ENCODE results near the gene SMG9. TPM values are rescaled to one million over a fixed set of nuclear protein-coding genes. Genes with fewer than 3 reads are reported as not detected.
"Not testable (repeated sequence)": the region's sequence is repeated elsewhere in the genome, so short reads cannot be mapped to it uniquely, and the experiment has no call there.

Gene SMG9
- total RNA-seq, 2 donors from 2014 or later = 85.3 to 96.4 TPM

GRCh38 chr19:43687660-43687997 lies 67.1 kb downstream of the SMG9 start:
- H3K36me3 Mint-ChIP-seq (ENCODE audit: insufficient read depth in 2 of 2) = peaks cover 3 to 5% of the 10 kb centered on the region in 2 donors
- ATAC-seq (replicated peaks in 1 of 2) = no peak
- H3K4me1 Mint-ChIP-seq (ENCODE audit: low read depth) = peaks cover 9% of the 10 kb centered on the region
- H3K27ac Mint-ChIP-seq = no peak overlapping the region
- H3K27me3 Mint-ChIP-seq (ENCODE audit: low read depth) = no peaks in the 10 kb centered on the region
- peaks cover 6% of the 10 kb centered on the region in 2 donors for H3K9me3 Mint-ChIP-seq
- DNase-seq = no peak
- H3K4me3 Mint-ChIP-seq = no peak overlapping the region

DNA sequence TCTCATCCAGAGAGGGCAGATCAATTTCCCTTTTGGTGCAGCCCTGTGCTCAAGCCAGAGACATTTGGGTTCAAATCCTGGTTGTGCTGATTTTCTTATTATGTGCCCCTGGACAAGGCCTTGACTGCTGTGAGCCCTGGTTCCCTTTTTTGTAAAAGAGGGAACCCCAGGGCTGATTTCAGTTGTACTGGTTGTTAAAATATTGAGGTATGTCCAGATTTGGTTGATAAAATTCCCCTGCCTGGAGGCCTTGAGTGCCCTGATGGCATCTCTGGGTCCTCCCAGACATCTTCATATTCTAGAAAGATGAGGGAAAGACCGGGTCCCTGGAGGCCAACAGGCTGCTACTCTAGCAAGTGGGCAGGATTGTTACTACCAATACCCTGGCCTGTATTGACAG lies 70.4 kb downstream of the SMG9 start:
- no peak for ATAC-seq (replicated peaks in 1 of 2)
- Mint-ChIP-seq H3K4me1 (ENCODE audit: low read depth) (peaks cover 9% of the 10 kb centered on the region), H3K27me3 (ENCODE audit: low read depth) (no peaks in the 10 kb centered on the region), H3K4me3 (no peak overlapping the region), H3K27ac (no peak overlapping the region), H3K9me3 (no peaks in the 10 kb centered on the region), H3K36me3 (ENCODE audit: insufficient read depth in 2 of 2) (no peaks in the 10 kb centered on the region)
- DNase-seq = no peak

GRCh38 chr19:43683905-43684304 lies 70.9 kb downstream of the SMG9 start:
- DNase-seq (no peak), ATAC-seq (replicated peaks in 1 of 2) (no peak)
- H3K4me3 Mint-ChIP-seq = no peak overlapping the region
- peaks cover 9% of the 10 kb centered on the region for H3K4me1 Mint-ChIP-seq (ENCODE audit: low read depth)
- H3K9me3 Mint-ChIP-seq = no peaks in the 10 kb centered on the region
- H3K27me3 Mint-ChIP-seq (ENCODE audit: low read depth) = no peaks in the 10 kb centered on the region
- H3K36me3 Mint-ChIP-seq (ENCODE audit: insufficient read depth in 2 of 2) = no peaks in the 10 kb centered on the region
- no peak overlapping the region for H3K27ac Mint-ChIP-seq

- no peak overlapping the region for H3K27ac Mint-ChIP-seq
- no peaks in the 10 kb centered on the region for H3K36me3 Mint-ChIP-seq (ENCODE audit: insufficient read depth in 2 of 2)
- ATAC-seq (replicated peaks in 1 of 2) = no peak
- no peak overlapping the region for H3K4me3 Mint-ChIP-seq
- no peaks in the 10 kb centered on the region for H3K27me3 Mint-ChIP-seq (ENCODE audit: low read depth)
- H3K9me3 Mint-ChIP-seq = no peaks in the 10 kb centered on the region
- no peak for DNase-seq
- H3K4me1 Mint-ChIP-seq (ENCODE audit: low read depth) = peaks cover 9% of the 10 kb centered on the region
These were observed 71.7 kb downstream of the SMG9 start for GRCh38 chr19:43682824-43683661.

- H3K4me1 Mint-ChIP-seq (ENCODE audit: low read depth); H3K9me3 Mint-ChIP-seq; DNase-seq; H3K27ac Mint-ChIP-seq; H3K4me3 Mint-ChIP-seq; H3K27me3 Mint-ChIP-seq (ENCODE audit: low read depth); H3K36me3 Mint-ChIP-seq (ENCODE audit: insufficient read depth in 2 of 2); ATAC-seq (replicated peaks in 1 of 2): not testable (repeated sequence)
These were observed 72.5 kb downstream of the SMG9 start for GRCh38 chr19:43682269-43682668.

DNA sequence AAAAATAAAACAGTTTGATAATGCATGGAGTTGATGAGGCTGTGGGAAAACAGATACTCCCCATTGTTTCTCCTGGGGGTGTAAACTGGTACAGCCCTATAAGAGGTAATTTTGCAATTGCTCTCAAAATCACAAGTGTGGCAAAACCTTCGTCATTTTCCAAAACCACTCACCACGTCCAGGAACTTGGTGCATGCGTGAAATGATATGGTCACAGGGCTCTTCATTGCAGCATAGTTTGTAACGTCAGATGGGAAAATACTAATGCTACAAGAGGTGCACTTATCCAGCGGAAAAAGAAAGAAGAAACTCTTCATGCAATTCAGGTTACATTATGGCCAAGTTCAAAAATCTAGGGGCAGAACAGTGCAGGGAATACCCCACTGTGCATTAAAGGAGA lies 72.9 kb downstream of the SMG9 start:
- H3K27me3 Mint-ChIP-seq (ENCODE audit: low read depth) = no peaks in the 10 kb centered on the region
- H3K27ac Mint-ChIP-seq = no peak overlapping the region
- H3K9me3 Mint-ChIP-seq = no peaks in the 10 kb centered on the region
- H3K4me1 Mint-ChIP-seq (ENCODE audit: low read depth) = peaks cover 6% of the 10 kb centered on the region
- no peaks in the 10 kb centered on the region for H3K36me3 Mint-ChIP-seq (ENCODE audit: insufficient read depth in 2 of 2)
- H3K4me3 Mint-ChIP-seq = no peak overlapping the region
- DNase-seq (no peak), ATAC-seq (replicated peaks in 1 of 2) (no peak)

DNA sequence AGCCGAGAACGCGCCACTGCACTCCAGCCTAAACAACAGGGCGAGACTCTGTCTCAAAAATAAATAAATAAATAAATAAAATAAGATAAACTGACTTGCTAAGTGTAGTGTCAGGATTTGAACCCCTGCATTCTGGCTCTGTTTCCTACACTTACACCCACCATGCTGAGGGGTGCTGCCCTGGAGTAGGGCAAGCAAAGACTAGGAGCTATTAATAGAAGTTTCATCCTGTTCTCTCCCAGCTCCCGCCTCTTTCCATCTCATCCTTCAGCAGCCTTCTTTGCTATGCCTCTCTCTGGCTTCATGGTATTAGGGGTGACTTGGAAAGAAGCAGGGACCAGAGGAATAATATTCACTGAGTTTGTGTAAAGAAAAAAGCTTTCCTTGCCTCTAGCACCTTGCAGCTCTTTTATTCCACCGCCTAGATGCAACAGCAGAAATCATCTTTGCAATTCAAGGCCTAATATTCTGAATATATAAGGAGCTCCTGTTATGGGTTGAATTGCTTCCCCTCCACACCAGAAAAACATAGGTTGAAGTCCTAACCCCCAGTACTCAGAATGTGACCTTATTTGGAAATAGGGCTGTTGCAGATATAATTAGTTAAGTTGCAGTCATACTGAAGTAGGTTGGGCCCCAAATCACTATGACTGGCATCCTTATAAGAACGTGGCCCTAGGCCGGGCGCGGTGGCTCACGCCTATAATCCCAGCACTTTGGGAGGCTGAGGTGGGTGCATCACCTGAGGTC lies 76.1 kb downstream of the SMG9 start:
- no peak overlapping the region for H3K27ac Mint-ChIP-seq
- ATAC-seq (replicated peaks in 1 of 2) = no peak
- H3K4me3 Mint-ChIP-seq = no peak overlapping the region
- DNase-seq = no peak
- peaks cover 13% of the 10 kb centered on the region for H3K4me1 Mint-ChIP-seq (ENCODE audit: low read depth)
- H3K27me3 Mint-ChIP-seq (ENCODE audit: low read depth) = no peaks in the 10 kb centered on the region
- no peaks in the 10 kb centered on the region for H3K36me3 Mint-ChIP-seq (ENCODE audit: insufficient read depth in 2 of 2)
- H3K9me3 Mint-ChIP-seq = no peaks in the 10 kb centered on the region

Other genes starting within 250 kb of the SMG9 start
- gene ETHE1, start 227.8 kb downstream of the SMG9 start, total RNA-seq = 100 to 1,000 TPM; 101 to 125 TPM
- gene ZNF575, start 221.8 kb downstream of the SMG9 start, total RNA-seq = 1 to 10 TPM; 3.2 to 4.3 TPM
- 10 to 100 TPM; 58.4 to 66.7 TPM for gene XRCC1, start 179.4 kb downstream of the SMG9 start, total RNA-seq
- gene PINLYP, start 179.2 kb downstream of the SMG9 start, total RNA-seq = 10 to 100 TPM in 1 of 2 donors, 1 to 10 TPM in 1; 8.9 to 18.1 TPM
- 10 to 100 TPM; 13.6 to 16.6 TPM for gene IRGQ, start 158.8 kb downstream of the SMG9 start, total RNA-seq
- gene ZNF576, start 158.4 kb downstream of the SMG9 start, total RNA-seq = 10 to 100 TPM; 10.0 to 11.8 TPM
- 1 to 10 TPM; 1.1 to 1.7 TPM for gene SRRM5, start 142.9 kb downstream of the SMG9 start, total RNA-seq
- 10 to 100 TPM; 17.2 to 25.6 TPM for gene ZNF428, start 135.3 kb downstream of the SMG9 start, total RNA-seq
- under 1 TPM; 0.28 to 0.74 TPM for gene CADM4, start 115.1 kb downstream of the SMG9 start, total RNA-seq
- gene PLAUR, start 84.8 kb downstream of the SMG9 start, total RNA-seq = 10 to 100 TPM in 1 of 2 donors, 1 to 10 TPM in 1; 9.9 to 10.4 TPM
- gene IRGC, start 38.9 kb downstream of the SMG9 start, total RNA-seq = not detected
- 100 to 1,000 TPM in 1 of 2 donors, 10 to 100 TPM in 1; 91.6 to 118 TPM for gene KCNN4, start 26.0 kb upstream of the SMG9 start, total RNA-seq
- gene LYPD5, start 47.5 kb upstream of the SMG9 start, total RNA-seq = 1 to 10 TPM in 1 of 2 donors, under 1 TPM in 1; 0.21 to 1.1 TPM
- gene ZNF283, start 72.4 kb upstream of the SMG9 start, total RNA-seq = 1 to 10 TPM; 6.9 to 7.3 TPM
- gene ZNF404, start 129.0 kb upstream of the SMG9 start, total RNA-seq = 1 to 10 TPM; 1.6 to 3.3 TPM
- gene ZNF45, start 180.3 kb upstream of the SMG9 start, total RNA-seq = 10 to 100 TPM; 11.4 to 13.9 TPM
- 1 to 10 TPM; 3.4 to 3.5 TPM for gene ZNF221, start 196.3 kb upstream of the SMG9 start, total RNA-seq
- 1 to 10 TPM; 6.0 to 7.5 TPM for gene ZNF155, start 229.2 kb upstream of the SMG9 start, total RNA-seq
- 1 to 10 TPM; 5.5 to 5.8 TPM for gene ZNF230, start 248.0 kb upstream of the SMG9 start, total RNA-seq